Inferior parietal cortex (tissue), 1 donor: Measurements from ENCODE around the gene UQCRQ.
A peak's percentile ranks its signal among the peaks of the same experiment; 100 is the strongest.
"Not testable (repeated sequence)": the region's sequence is repeated elsewhere in the genome, so short reads cannot be mapped to it uniquely, and the experiment has no call there.

Experiments
- DNase-seq: peaks from one replicate; pipeline ENCODE4 v3.0.0-alpha.2; 2016; ENCODE audit errors: extremely low spot score

UQCRQ gene

DNA sequence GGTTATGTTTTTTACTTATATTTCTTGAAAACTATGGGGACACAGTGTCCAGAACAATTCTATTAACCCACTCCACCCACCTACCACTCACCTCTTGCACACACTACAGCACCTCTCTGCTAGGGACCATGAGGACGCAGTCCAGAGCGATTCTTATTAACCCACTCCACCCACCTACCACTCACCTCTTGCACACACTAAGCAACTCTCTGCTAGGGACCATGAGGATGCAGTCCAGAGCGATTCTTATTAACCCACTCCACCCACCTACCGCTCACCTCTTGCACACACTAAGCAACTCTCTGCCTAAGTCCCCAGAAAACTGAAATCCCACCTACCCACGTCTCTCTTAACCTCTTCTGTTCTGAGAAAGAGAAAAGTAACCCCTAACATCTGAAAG lies 33.8 kb upstream of the UQCRQ start:
- DNase-seq = no peak

DNA sequence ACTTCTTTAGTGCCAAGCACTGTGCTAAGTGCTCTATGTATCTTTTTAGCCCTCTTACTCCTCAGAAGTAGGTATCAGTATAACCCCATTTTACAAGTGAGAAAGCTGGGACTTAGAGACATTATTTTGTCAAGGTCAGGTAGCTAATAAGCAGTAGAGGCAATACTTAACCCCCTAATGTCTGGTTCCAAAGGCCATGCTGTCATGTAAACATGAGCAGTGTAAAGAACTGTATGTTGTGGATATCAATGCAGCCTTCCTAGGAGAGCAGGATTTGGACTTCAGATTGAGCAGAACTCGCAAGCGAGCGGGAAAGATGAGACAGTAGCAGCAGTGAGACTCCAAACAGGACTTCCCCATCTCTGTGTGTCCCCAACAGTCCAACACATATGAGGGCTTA lies 32.4 kb upstream of the UQCRQ start:
- DNase-seq = no peak

DNA sequence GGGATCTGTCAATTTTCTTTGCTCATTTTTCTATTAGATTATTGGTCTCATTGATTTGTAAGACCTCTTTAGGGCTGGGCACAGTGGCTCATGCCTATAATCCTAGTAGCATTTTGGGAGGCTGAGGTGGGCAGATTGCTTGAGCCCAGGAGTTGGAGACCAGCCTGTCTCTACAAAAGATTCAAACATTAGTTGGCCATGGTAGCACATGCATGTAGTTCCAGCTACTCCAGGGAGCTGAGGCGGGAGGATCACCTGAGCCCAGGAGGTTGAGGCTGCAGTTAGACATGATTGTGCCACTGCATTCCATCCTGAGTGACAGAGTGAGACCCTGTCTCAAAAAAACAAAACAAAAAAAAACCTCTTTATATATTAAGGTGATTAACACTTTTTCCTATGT lies 29.6 kb upstream of the UQCRQ start:
- DNase-seq = no peak

DNA sequence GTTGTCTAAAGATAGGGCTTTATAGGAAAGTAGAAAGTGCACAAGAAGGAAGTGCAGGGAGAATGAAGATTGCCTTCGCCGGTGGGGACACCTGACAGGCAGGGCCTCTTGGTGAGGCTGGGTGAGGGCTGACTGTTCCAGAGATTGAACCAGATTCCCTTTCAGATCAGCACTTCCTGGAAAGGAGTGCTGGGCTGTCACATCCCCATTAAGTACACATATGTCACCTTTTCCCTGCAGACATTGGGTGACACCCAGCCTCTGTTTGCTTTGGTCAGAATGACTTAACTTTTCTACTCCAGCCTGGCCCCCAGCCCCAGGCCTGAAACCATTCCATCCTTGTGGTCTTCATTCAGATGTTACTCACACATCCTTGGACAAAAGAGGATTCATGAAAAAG lies 28.6 kb upstream of the UQCRQ start:
- DNase-seq = no peak

DNA sequence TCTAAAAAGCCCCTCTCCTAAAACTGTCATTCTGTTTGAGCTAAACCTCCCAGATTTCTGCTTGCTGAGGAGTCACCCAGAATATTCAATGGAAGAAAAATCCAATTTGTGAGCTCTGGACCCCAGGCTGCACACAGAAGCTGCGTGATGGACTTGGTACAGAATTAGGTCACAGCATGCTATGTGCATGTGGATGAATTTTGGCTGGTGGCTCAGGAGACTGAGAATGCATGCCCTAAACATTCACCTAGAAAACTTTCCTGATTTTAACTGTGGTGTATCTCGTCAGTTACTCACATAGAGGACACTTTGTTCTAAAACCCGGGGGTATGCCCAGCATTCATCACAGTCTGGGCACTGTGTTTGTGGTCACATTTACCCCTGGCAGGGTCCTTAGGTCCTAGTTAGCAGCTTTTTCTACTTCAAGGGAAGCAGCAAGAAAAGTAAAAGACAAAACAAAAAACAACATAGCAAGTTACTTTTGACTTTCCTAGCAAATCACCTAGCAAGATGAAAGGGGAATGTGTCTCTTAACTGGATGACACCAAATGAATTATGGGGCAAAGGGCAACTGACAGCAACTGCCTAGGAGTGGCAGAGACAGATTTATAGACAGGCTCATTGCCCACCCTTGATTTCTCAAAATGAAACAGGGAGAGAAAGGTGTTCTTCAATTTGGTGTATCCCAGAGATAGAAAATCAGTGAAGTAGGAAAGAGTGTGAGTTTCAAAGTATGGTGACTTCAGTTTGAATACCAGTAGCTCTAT lies 27.7 kb upstream of the UQCRQ start:
- no peak for DNase-seq

DNA sequence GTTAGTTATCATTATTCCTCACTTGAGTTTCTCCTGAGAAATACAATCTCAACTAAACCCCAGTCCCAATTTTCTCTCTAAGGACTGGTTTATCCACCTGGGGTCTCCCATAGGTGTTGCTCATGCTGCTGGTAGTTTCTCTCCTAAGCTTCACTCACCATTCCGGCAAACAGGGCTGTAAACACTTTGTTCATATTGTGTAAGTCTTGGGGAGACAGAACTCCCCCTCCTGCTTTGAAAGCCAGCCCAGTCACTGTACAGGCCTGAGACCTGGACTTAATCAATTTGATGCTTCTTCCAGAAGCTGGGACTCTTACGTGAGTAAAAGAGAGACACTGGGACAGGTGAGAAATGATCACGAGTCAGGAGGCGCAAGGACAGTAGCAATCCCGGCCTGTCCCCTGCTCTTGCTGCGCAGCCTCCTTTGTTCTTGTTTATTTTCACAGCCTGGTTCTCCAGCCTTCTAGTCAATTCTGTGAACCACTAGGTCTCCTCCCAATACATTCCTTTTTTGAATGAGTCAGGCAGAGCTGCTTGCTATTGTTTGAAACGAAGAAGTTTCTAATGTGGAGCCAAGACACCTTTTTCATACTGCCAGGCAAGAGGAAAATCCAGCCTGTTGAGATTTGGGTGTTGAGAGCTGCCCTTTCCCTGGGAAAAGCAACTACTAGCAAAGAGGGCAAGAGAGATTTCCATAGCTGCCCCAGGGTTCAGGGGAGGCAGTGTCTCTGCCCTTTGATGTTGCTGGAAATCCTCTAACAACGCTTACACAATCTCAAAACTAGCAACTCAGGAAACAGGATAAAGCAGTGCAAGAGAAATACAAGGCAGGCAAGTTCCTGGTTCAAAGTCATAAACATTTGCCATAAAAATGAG lies 26.8 kb upstream of the UQCRQ start:
- no peak for DNase-seq

DNA sequence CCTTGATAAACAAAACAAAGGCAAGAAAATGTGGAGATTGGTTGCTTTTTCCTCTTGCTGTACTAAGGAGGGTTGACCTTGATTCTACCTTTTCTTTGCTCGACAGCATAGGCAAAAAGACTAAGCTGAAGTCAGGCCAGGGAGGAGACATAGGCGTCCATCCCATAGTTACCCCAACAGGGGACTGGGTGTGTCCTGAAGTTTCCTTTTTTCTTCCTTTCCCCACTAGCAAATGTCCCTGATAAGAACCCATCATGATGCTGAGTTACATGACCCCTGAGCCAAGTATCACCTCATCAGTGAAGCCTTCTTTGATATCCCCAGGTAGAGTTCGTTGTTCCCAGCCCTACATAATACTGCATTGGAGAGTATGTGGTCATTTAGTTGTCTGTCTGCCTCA lies 26.1 kb upstream of the UQCRQ start:
- DNase-seq = no peak

DNA sequence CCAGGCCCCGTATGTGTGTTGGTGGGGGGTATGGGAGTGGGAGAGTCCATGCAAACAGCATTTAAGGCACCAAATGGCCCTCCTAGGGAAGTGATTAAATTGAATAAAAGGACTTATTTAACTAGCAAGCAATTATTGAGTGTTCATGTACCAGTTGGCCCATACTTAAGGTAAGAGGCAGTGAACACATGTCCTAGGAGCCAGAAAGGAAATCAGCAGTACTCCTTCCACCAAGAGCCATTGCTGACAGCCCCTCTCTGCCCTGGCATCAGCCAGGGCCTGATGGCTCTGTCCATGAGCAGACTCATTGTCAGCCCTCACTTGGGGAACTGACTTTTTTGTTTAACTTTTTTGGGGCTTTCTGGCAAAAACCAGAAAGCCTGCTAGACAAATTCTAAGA lies 25.5 kb upstream of the UQCRQ start:
- no peak for DNase-seq

DNA sequence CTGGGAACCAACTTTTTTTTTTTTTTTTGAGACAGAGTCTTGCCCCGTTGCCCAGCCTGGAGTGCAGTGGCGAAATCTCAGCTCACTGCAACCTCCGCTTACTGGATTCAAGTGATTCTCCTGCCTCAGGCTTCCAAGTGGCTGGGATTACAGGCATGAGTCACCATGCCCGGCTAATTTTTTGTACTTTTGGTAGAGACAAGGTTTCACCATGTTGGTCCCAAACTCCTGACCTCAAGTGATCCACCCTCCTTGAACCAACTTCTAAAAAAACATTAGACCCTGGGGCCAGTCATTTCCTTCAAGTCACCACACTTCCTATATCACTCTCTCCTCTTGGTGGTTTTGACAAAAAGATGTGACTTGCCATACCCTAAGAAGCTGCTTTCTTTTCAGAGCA lies 25.1 kb upstream of the UQCRQ start:
- DNase-seq = no peak

DNA sequence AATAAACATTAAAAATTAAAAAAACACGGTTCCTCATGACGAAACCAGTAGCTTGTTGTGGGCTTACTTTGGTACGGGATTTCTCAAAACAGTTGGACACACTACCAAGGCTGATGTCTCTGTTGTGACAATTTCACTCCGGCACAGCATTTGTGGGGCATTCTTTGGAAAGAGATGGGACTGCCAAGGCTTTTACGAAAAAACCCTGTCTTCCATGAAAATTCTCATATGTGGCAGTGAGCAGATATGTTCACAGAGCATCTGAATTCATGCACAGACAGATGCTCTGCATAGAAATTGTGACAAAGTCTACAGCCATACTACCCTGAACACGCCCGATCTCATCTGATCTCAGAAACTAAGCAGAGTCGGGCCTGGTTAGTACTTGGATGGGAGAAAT lies 18.2 kb upstream of the UQCRQ start:
- no peak for DNase-seq

DNA sequence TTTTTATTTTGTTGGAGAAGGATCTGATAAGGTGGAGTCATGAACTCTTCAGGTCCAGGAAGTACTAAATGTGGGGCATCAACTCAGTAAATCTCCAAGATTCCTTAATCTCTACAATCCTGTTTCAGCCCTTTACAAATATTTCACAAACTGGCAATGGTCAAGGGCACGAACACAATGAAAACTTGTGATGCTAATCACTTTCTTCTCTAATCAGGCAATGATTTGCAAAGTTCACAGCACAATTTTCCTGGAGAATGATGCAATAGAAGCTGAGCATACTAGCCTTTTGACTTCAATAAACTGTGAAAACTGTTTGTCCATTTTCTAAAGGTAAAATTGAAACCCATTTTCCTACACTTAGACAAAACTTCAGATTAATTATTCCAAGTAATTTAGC lies 17.1 kb upstream of the UQCRQ start:
- no peak for DNase-seq

DNA sequence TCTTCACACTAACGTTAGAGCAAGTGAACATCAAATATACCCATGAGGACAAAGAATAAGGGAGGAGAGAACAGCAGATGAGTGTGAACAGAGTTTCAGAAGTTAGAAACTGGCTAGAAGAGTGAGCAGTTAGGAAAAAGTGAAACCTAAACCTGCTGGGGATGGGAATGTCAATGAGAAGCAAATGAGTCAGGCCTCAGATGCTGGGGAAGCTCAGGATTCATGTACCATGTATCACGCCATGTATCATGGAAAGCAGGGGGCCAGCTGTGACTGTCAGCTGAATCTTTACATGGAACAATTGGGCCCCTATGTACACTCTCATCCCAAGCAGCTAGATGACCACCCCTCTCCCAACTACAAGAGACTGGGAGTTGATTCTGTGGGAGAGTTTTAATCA lies 16.4 kb upstream of the UQCRQ start:
- no peak for DNase-seq

DNA sequence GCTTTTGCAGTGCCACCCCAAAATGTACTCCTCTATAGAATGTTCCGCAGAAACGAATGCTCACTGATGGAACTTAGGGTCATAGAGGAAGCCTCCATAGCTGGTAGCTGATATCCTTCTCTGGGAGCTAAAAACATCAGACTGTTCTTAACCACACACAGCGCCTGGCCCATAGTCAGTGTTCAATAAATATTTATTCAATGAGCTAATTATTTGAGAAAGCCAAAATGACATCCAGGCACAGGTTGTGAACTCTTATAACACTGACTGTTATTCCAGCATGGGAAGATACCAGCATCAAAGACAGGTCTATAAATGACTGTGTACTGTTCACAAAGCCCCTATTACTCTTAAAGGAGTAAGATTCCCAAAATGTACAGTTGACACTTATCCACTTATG lies 13.1 kb upstream of the UQCRQ start:
- DNase-seq = no peak

DNA sequence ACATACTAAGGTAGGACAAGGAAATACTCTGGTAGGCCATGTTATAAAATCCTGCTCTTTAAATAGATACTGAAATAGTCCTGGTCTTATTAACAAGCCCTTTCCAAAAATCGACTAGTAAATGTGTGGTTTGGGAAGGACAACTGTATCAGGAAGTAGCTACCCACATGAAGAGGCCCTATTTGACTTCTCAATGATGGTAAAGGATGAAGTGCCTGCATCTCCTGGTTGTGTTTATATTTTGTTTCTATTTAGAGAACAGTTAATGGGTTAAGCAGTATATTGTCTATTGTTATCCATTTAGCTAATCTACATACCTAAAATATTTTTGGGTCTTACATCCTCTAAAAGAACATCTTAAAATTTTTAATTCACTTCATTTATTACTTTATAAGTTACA lies 12.7 kb upstream of the UQCRQ start:
- no peak for DNase-seq

DNA sequence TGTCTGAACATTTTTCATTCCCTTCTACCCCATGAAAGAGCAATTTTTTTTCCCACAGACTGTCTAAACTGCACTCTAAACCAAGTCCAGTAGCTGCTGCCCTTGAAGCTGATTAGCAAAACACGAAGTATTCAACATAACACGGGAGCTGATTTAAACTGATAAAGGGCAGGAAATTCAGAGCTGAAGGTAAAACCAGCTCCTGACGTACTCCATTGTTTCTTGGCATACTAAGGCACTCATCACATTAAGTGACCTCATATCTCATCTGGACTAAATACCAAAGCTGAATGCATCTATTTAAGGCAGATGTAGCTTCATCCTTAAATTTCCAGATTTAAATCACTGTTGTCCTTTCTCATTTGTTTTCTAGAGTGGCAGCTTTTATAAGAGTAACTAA lies 12.1 kb upstream of the UQCRQ start:
- no peak for DNase-seq

DNA sequence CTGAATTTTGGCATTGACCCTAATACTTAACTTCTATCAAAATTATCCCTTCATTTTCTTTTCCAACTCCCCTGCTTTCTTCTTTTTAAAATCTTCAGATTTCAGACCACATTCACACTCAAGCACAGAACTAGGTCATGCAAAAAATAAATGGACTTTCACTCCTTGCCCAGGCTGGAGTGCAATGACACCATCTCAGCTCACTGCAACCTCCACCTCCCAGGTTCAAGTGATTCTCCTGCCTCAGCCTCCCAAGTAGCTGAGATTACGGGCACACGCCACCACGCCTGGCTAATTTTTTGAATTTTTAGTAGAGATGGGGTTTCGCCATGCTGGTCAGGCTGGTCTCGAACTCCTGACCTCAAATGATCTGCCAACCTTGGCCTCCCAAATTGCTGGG lies 11.4 kb upstream of the UQCRQ start:
- DNase-seq = not testable (repeated sequence)

DNA sequence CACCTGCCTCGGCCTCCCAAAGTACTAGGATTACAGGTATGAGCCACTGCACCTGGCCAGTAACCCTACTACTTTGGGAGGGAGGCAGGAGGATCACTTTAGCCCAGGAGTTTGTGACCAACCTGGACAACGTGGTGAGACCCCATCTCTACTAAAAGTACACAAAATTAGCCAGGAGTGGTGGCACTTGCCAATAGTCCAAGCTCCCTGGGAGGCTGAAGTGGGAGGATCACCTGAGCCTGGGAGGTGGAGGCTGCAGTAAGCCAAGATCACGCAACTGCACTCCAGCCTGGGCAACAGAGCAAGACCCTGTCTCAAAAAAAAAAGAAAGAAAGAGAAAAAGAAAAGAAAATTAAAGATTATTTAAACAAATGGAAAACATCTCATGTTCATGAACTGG lies 10.4 kb upstream of the UQCRQ start:
- DNase-seq = no peak

DNA sequence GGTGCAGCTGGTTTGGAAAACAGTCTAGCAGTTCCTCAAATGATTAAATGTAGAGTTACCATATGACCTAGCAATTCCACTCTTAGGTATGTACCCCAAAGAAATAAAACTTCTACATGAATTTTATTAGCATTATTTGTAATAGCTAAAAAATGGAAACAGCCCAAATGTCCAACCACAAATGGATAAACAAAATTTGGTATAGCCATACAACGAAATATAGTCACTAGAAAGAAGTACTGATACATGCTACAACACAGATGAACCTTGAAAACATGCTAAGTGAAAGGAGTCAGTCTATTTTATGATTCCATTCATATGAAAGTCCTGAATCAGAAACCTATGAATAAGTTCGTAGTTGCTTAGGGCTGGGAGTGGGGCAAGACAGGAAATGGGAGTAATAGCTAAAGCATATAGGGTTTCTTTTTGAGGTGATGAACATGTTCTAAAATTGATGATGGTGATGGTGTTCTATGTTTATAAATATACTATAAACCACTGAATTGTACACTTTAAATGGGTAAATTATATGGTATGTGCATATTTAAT lies 6.5 kb upstream of the UQCRQ start:
- no peak for DNase-seq

DNA sequence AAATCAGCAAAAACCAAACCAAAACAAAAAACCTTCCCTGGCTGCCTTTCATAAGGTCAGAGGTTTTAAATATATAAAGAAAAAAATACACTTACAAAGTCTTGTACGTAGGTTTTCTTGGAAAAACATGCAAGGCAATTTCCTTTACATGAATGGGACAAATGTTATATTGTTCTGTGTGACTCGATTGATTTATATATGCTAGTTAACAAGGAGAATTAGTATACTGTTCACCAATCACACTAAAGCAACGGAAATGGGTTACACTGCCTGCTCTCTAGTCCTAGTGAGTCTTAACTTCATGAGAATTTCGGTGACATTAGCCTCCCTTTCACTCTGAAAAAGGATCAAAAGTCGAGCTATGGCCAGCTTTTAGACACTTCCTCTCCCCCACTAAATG lies 5.7 kb upstream of the UQCRQ start:
- DNase-seq = no peak

DNA sequence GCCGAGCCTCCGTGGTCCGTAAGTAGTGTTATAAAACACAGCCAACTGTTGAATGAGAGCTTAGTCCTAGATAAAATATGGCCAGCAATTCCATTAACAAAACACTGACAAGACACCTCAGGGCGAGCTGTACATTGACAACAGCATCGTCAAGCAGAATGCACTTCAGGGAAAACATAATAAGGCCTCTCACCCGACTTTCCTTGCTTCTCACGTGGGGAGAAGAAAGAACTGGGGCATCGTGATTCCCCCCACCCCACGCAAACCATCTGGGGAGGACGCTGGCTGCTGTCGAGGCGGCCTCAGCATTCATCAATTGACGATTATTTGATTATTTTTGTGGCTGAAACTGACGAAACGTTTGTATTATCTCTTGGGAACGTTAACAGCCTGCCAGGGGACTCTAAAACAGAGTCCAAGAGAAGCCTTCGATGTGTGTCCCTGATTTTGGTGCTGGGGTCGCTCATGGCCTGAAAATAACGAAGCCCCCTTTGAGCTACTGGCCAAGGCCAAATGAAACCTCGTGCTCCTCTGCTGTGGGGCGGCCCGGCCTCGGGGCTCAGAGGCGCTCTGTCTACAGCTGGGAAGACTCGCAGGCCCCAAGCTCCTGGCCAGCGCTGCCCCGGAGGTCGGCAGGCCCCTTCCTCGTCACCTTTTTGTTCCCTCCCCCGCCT lies 637 bp upstream of the UQCRQ start:
- peak; percentile 28 for DNase-seq

DNA sequence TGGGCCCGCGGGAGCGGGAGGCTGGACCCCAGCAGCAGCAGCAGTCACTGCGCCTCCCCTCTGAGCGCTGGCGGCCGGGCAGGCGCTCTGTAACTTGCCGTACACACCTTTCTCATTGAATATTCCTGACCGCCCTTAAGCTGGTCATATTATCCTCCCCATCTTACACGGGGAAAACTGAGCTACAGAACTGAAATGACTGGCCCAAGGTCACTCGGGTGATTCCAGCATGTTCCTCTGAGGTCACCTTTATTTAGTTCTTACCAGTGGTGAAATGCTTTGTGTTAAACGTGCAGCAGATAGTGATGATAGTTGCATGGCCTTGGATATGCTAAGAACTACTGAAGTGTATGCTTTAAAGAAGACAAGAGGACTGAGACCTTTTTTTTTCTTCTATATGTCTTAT lies 607 bp downstream of the UQCRQ start:
- no peak for DNase-seq

DNA sequence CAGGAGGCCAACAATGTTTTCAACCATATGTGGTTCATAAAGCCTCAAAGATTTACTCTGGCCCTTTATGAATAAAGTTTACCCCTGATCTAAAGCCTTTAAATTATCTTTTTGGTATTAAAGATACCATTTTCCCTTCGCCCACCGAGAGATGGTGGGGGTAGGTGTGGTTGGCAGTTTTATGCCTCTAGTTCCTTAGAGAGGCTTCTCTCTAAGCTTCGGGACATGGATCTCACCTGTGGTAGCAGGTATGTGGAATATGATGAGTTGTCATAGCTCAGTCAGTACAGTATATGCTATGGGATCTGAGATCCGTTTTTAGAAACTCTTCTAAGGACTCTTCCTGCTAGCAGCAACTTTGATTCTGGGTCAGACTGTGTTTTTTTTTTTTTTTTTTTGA lies 2.3 kb downstream of the UQCRQ start:
- no peak for DNase-seq

DNA sequence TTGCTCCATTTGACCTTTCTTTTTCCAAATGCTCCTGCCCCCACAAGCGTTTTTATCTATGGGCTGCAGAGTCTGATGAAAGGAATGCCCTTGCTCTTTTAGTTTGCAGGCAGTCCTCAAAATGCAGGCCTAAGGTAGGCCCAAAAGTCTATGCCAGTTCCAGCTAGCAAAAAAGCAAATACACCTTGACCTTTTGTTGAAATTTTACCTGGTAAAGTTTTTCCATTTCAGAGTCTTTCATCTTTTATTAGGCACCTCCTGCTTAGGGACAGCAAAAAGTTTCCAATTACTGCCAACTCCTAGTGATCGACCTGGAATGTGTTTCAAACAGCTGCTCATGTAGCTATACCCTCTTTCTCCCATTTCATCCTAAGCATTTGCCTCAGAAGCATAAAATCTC lies 4.4 kb downstream of the UQCRQ start:
- DNase-seq = no peak
